ENCODE measurements around the gene ACKR3. TPM values are rescaled to one million over a fixed set of nuclear protein-coding genes. Genes with fewer than 3 reads are reported as not detected.

Gene ACKR3
- total and polyA plus RNA-seq, 10 of the 15 experiments (the other 5 are each of a cell fraction or from before 2014, with no cell fraction given), result 3.0 to 154 (median 6.4) TPM

DNA sequence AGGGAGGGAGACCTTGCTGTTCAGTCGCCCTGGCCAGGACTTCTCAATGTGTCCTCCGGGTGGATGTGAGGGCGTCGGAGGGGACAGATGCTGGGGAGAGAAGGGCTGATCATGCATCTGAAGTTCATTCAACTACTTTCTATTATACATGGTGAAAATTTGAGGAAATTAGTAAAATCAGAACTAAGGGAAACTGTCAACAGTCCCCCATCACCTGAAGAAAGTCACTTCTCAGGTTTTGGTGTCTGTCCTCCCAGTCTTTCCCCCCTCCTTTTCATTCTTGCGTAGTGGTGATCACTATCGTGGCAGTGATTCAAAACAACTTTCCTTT, 17.4 kb upstream of the ACKR3 start (continued):
- TF ChIP-seq, protein P1, sequence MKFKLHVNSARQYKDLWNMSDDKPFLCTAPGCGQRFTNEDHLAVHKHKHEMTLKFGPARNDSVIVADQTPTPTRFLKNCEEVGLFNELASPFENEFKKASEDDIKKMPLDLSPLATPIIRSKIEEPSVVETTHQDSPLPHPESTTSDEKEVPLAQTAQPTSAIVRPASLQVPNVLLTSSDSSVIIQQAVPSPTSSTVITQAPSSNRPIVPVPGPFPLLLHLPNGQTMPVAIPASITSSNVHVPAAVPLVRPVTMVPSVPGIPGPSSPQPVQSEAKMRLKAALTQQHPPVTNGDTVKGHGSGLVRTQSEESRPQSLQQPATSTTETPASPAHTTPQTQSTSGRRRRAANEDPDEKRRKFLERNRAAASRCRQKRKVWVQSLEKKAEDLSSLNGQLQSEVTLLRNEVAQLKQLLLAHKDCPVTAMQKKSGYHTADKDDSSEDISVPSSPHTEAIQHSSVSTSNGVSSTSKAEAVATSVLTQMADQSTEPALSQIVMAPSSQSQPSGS (IDR thresholded peaks at IDR 0.05; ENCODE audit: low read length), result 0 out of 2 replicates have a peak, but pooled peaks have one; percentile 14
- TF ChIP-seq, protein P2, sequence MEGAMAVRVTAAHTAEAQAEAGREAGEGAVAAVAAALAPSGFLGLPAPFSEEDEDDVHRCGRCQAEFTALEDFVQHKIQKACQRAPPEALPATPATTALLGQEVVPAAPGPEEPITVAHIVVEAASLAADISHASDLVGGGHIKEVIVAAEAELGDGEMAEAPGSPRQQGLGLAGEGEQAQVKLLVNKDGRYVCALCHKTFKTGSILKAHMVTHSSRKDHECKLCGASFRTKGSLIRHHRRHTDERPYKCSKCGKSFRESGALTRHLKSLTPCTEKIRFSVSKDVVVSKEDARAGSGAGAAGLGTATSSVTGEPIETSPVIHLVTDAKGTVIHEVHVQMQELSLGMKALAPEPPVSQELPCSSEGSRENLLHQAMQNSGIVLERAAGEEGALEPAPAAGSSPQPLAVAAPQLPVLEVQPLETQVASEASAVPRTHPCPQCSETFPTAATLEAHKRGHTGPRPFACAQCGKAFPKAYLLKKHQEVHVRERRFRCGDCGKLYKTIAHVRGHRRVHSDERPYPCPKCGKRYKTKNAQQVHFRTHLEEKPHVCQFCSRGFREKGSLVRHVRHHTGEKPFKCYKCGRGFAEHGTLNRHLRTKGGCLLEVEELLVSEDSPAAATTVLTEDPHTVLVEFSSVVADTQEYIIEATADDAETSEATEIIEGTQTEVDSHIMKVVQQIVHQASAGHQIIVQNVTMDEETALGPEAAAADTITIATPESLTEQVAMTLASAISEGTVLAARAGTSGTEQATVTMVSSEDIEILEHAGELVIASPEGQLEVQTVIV (IDR thresholded peaks at IDR 0.05; ENCODE audit: borderline replicate concordance, partially characterized antibody), result no peak
- TF ChIP-seq, protein P3, sequence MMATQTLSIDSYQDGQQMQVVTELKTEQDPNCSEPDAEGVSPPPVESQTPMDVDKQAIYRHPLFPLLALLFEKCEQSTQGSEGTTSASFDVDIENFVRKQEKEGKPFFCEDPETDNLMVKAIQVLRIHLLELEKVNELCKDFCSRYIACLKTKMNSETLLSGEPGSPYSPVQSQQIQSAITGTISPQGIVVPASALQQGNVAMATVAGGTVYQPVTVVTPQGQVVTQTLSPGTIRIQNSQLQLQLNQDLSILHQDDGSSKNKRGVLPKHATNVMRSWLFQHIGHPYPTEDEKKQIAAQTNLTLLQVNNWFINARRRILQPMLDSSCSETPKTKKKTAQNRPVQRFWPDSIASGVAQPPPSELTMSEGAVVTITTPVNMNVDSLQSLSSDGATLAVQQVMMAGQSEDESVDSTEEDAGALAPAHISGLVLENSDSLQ (IDR thresholded peaks at IDR 0.05), result peak; percentile 13; the same call in 1 of the 2 replicates
- TF ChIP-seq MEF2A (IDR thresholded peaks at IDR 0.05; ENCODE audit: insufficient read depth, low read depth, low read length) (no peak), EED (IDR thresholded peaks at IDR 0.05; ENCODE audit: low read depth) (0 out of 2 replicates have a peak, but pooled peaks have one; percentile 1), NFIC (IDR thresholded peaks at IDR 0.05; ENCODE audit: low read depth, low read length) (peak; percentile 72; the same call in 1 of the 2 replicates), IRF4 (IDR thresholded peaks at IDR 0.05; ENCODE audit: low read depth, low read length) (peak; percentile 51; the same call in 1 of the 2 replicates), PML (IDR thresholded peaks at IDR 0.05; ENCODE audit: low read length) (0 out of 2 replicates have a peak, but pooled peaks have one; percentile 18), CEBPB (IDR thresholded peaks at IDR 0.05; ENCODE audit: borderline replicate concordance in 1 of 2, low read depth in 2 of 2, low read length in 2 of 2) (peak in 1 of 2 experiments; percentile 11; a peak in 1 of 4 replicates), JUNB (IDR thresholded peaks at IDR 0.05) (peak; percentile 69)
- TF ChIP-seq, protein P4, sequence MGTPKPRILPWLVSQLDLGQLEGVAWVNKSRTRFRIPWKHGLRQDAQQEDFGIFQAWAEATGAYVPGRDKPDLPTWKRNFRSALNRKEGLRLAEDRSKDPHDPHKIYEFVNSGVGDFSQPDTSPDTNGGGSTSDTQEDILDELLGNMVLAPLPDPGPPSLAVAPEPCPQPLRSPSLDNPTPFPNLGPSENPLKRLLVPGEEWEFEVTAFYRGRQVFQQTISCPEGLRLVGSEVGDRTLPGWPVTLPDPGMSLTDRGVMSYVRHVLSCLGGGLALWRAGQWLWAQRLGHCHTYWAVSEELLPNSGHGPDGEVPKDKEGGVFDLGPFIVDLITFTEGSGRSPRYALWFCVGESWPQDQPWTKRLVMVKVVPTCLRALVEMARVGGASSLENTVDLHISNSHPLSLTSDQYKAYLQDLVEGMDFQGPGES (IDR thresholded peaks at IDR 0.05), result no peak
- TF ChIP-seq, protein P5, sequence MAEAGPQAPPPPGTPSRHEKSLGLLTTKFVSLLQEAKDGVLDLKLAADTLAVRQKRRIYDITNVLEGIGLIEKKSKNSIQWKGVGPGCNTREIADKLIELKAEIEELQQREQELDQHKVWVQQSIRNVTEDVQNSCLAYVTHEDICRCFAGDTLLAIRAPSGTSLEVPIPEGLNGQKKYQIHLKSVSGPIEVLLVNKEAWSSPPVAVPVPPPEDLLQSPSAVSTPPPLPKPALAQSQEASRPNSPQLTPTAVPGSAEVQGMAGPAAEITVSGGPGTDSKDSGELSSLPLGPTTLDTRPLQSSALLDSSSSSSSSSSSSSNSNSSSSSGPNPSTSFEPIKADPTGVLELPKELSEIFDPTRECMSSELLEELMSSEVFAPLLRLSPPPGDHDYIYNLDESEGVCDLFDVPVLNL (IDR thresholded peaks at IDR 0.05; ENCODE audit: low read depth, low read length), result no peak
